HFFc6 (cell line): ENCODE data around the gene RAB35. TPM values are rescaled to one million over a fixed set of nuclear protein-coding genes. Genes with fewer than 3 reads are reported as not detected.
A peak's percentile ranks its signal among the peaks of the same experiment; 100 is the strongest.

ENCODE experiments used
- DNase-seq: peaks from one replicate; pipeline ENCODE4 v3.0.0-alpha.2; 2018
- H3K27ac Mint-ChIP-seq: 2 replicates; pipeline ENCODE4 v1.8.0; 2020; ENCODE audit warnings: mild to moderate bottlenecking, mixed read lengths
- H3K27me3 Mint-ChIP-seq: 2 replicates; pipeline ENCODE4 v1.8.0; 2021; ENCODE audit warnings: mild to moderate bottlenecking, moderate library complexity, mixed read lengths; ENCODE audit not compliant: insufficient read depth
- H3K36me3 Mint-ChIP-seq: 2 replicates; pipeline ENCODE4 v1.8.0; 2021; ENCODE audit warnings: low read depth, mixed read lengths
- H3K4me1 Mint-ChIP-seq: 2 replicates; pipeline ENCODE4 v1.8.0; 2020; ENCODE audit warnings: low read depth, mixed read lengths
- H3K4me3 Mint-ChIP-seq: 2 replicates; pipeline ENCODE4 v1.8.0; 2020; ENCODE audit warnings: mild to moderate bottlenecking, moderate library complexity, mixed read lengths
- H3K9me3 Mint-ChIP-seq: 2 replicates; pipeline ENCODE4 v1.8.0; 2020; ENCODE audit warnings: mild to moderate bottlenecking, mixed read lengths
- long read RNA-seq: library from polyadenylated mRNA; unstranded; transcript quantifications from one replicate; pipeline ENCODE4 v2.0.0, GENCODE V29; 2019
- total RNA-seq, 6 experiments: library from RNA; stranded (reverse); fragmentation: NEBNext Ultra II Directional; extraction: Animal tissue kit (Norgen Biotek cat#: 25700); gene quantifications; 2 replicates in 1 of 6; 3 replicates in 5 of 6; pipeline ENCODE4 v1.2.3, GENCODE V29; 2021
- TF ChIP-seq, protein P1 (sequence below): fragments of 200-600 bp; sonication (generic); IDR thresholded peaks from 2 replicates; pipeline ENCODE4 v1.5.0; 2021; ENCODE audit warnings: antibody characterized with exemption, mild to moderate bottlenecking

RAB35 gene
- total RNA-seq: 10 to 100 TPM; 50.5 to 62.0 (median 55.3) TPM
- long read RNA-seq, transcript RAB35-201 (6 exons, 2,945 nt): major isoform, 13 of 16 reads
- long read RNA-seq, partial matches to known transcripts: 1 of 16 reads
- long read RNA-seq, other reads (novel, unspliced or antisense): 1 of 16 reads

GRCh38 chr12:120116441-120116791, at the start of gene RAB35:
TSS of gene RAB35 (minus strand) at chr12:120116753. CDS start at chr12:120116650, 103 bp downstream.
- no peak for DNase-seq
- TF ChIP-seq, protein P1, sequence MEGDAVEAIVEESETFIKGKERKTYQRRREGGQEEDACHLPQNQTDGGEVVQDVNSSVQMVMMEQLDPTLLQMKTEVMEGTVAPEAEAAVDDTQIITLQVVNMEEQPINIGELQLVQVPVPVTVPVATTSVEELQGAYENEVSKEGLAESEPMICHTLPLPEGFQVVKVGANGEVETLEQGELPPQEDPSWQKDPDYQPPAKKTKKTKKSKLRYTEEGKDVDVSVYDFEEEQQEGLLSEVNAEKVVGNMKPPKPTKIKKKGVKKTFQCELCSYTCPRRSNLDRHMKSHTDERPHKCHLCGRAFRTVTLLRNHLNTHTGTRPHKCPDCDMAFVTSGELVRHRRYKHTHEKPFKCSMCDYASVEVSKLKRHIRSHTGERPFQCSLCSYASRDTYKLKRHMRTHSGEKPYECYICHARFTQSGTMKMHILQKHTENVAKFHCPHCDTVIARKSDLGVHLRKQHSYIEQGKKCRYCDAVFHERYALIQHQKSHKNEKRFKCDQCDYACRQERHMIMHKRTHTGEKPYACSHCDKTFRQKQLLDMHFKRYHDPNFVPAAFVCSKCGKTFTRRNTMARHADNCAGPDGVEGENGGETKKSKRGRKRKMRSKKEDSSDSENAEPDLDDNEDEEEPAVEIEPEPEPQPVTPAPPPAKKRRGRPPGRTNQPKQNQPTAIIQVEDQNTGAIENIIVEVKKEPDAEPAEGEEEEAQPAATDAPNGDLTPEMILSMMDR: no peak
- Mint-ChIP-seq H3K27ac (peak within 1 kb of the TSS; percentile 97), H3K4me1 (peaks cover 58% of the 10 kb centered on the region), H3K27me3 (peaks cover 2% of the 10 kb centered on the region), H3K9me3 (no peaks in the 10 kb centered on the region), H3K4me3 (peak within 1 kb of the TSS; percentile 100), H3K36me3 (peaks cover 25% of the 10 kb centered on the region)

- Mint-ChIP-seq H3K4me1 (peaks cover 18% of the 10 kb centered on the region), H3K4me3 (no peak overlapping the region), H3K27ac (no peak overlapping the region), H3K9me3 (no peaks in the 10 kb centered on the region), H3K27me3 (peaks cover 3% of the 10 kb centered on the region), H3K36me3 (peaks cover 14% of the 10 kb centered on the region)
- TF ChIP-seq, protein P1: no peak
- DNase-seq: no peak
These were observed 47.7 kb upstream of the RAB35 start for GRCh38 chr12:120164293-120164692.

GRCh38 chr12:120162763-120163162, 46.2 kb upstream of the RAB35 start:
- H3K4me3 Mint-ChIP-seq: no peak overlapping the region
- no peak for DNase-seq
- H3K36me3 Mint-ChIP-seq: peaks cover 11% of the 10 kb centered on the region
- TF ChIP-seq, protein P1: no peak
- H3K9me3 Mint-ChIP-seq: no peaks in the 10 kb centered on the region
- H3K4me1 Mint-ChIP-seq: peaks cover 7% of the 10 kb centered on the region
- no peaks in the 10 kb centered on the region; the same call in 1 of the 2 replicates for H3K27me3 Mint-ChIP-seq
- H3K27ac Mint-ChIP-seq: no peak overlapping the region

GRCh38 chr12:120161852-120162251, 45.3 kb upstream of the RAB35 start:
- no peak overlapping the region for H3K27ac Mint-ChIP-seq
- TF ChIP-seq, protein P1: no peak
- peaks cover 18% of the 10 kb centered on the region for H3K36me3 Mint-ChIP-seq
- H3K27me3 Mint-ChIP-seq: no peaks in the 10 kb centered on the region; the same call in 1 of the 2 replicates
- no peaks in the 10 kb centered on the region for H3K4me1 Mint-ChIP-seq
- H3K9me3 Mint-ChIP-seq: no peaks in the 10 kb centered on the region
- H3K4me3 Mint-ChIP-seq: no peak overlapping the region
- no peak for DNase-seq

DNA sequence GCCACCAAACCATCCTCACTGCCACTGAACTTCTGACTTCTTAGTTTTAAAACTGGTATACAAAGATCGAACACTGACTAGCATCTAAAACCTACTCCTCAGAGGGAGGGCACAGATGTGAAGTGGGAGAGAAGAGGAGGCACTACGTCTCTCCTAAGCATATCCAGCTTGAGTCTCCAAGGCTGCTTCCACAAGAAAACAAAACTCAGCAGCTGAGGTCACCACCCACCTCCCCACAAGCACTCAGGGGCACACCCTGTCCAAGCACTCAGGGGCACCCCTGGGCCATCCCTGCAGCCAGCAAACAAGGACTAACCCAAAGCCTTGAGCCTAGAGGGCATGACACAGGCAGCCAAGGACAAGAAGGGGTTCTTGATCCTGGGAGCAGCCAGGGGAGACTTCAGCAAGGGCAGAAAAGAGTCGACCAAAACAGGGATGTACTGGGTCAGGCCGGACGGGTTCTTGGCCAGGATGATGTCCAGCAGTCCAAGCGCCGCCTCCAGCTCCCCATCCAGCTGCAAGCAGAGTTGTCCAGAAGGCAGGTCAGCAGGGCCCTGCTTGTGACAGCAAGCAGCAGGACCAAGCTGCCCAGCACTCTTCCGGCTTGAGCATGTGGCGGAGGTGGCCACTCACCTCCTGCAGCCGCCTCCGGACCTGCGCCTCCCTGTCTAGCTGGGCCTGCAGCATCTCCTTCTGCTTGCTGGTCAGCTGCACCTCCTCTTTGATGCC, 43.1 kb upstream of the RAB35 start:
- no peaks in the 10 kb centered on the region; the same call in 1 of the 2 replicates for H3K27me3 Mint-ChIP-seq
- no peaks in the 10 kb centered on the region for H3K4me1 Mint-ChIP-seq
- TF ChIP-seq, protein P1: no peak
- peaks cover 25% of the 10 kb centered on the region for H3K36me3 Mint-ChIP-seq
- H3K9me3 Mint-ChIP-seq: no peaks in the 10 kb centered on the region
- no peak for DNase-seq
- H3K27ac Mint-ChIP-seq: no peak overlapping the region
- H3K4me3 Mint-ChIP-seq: no peak overlapping the region
